HEK293 (cell line): Measurements from ENCODE around the gene ANKRD1.

Experiments
- CTCF ChIA-PET: fragments of 350-600 bp; formaldehyde crosslinking; extraction: SDS; loops from one replicate; lab custom pipeline; 2021; ENCODE audit warnings: antibody characterized with exemption; lab: Yijun Ruan, JAX
- POLR2A ChIA-PET: fragments of 300-600 bp; formaldehyde crosslinking; extraction: SDS; loops from one replicate; lab custom pipeline; 2020; ENCODE audit warnings: antibody characterized with exemption, inconsistent platforms; lab: Yijun Ruan, JAX
- H3K27ac ChIP-seq: fragments of 200-500 bp; sonication (Bioruptor generic); 2 replicates; pipeline ENCODE4 v1.5.1; 2014; ENCODE audit warnings: low read depth, low read length, control low read depth, inconsistent platforms; ENCODE audit errors: extremely low read depth
- H3K36me3 ChIP-seq, 2 experiments: fragments of 200-500 bp in 1 of 2; sonication (Bioruptor generic) in 1 of 2; 1 replicate in 1 of 2; 2 replicates in 1 of 2; pipeline ENCODE4 v1.5.1; 2014 to 2017; ENCODE audit warnings: inconsistent platforms in 2 of 2, low read length in 2 of 2; ENCODE audit not compliant: control insufficient read depth in 2 of 2, insufficient read depth in 1 of 2
- H3K4me1 ChIP-seq: fragments of 200-500 bp; sonication (Bioruptor generic); 2 replicates; pipeline ENCODE4 v1.5.1; 2014; ENCODE audit warnings: mild to moderate bottlenecking, low read length, inconsistent platforms; ENCODE audit not compliant: control insufficient read depth, insufficient read depth
- H3K4me3 ChIP-seq: 2 replicates; pipeline ENCODE4 v1.5.1; 2011; ENCODE audit warnings: low read depth, mild to moderate bottlenecking, control low read depth, low read length, moderate library complexity
- H3K9me3 ChIP-seq: fragments of 200-500 bp; sonication (Bioruptor generic); 2 replicates; pipeline ENCODE4 v1.5.1; 2014; ENCODE audit warnings: low read depth, low read length, inconsistent platforms; ENCODE audit not compliant: control insufficient read depth, insufficient read depth
- GLI2 ChIP-seq: fragments of 450-650 bp; formaldehyde crosslinking; IDR thresholded peaks from 2 replicates; pipeline ENCODE4; 2017; ENCODE audit warnings: missing biosample characterization, missing genetic modification characterization, low read depth, borderline replicate concordance
- HIC1 ChIP-seq: fragments of 450-650 bp; formaldehyde crosslinking; IDR thresholded peaks from 2 replicates; pipeline ENCODE4 v1.5.1; 2016; ENCODE audit warnings: missing biosample characterization, missing genetic modification characterization
- HOXD13 ChIP-seq: sonication (generic); formaldehyde crosslinking; IDR thresholded peaks from 2 replicates; pipeline ENCODE4 v1.8.0; 2022; ENCODE audit warnings: missing genetic modification reagents, borderline replicate concordance
- KLF9 ChIP-seq: fragments of 450-650 bp; formaldehyde crosslinking; IDR thresholded peaks from 2 replicates; pipeline ENCODE4 v1.5.1; 2016; ENCODE audit warnings: missing biosample characterization, missing genetic modification characterization, low read depth
- MEIS1 ChIP-seq: sonication (generic); formaldehyde crosslinking; IDR thresholded peaks from 2 replicates; pipeline ENCODE4 v1.8.1; 2022; ENCODE audit warnings: missing genetic modification reagents, mild to moderate bottlenecking, borderline replicate concordance
- PBX3 ChIP-seq: sonication (generic); formaldehyde crosslinking; IDR thresholded peaks from 2 replicates; pipeline ENCODE4 v1.8.1; 2022; ENCODE audit warnings: mild to moderate bottlenecking, moderate library complexity, missing genetic modification reagents
- SALL2 ChIP-seq: fragments of 450-650 bp; formaldehyde crosslinking; IDR thresholded peaks from 2 replicates; pipeline ENCODE4 v1.5.0; 2017; ENCODE audit warnings: missing biosample characterization, mild to moderate bottlenecking, missing genetic modification characterization, borderline replicate concordance
- SP7 ChIP-seq: fragments of 450-650 bp; formaldehyde crosslinking; IDR thresholded peaks from 2 replicates; pipeline ENCODE4 v1.5.1; 2016; ENCODE audit warnings: missing biosample characterization, missing genetic modification characterization
- ZBTB49 ChIP-seq: fragments of 450-650 bp; formaldehyde crosslinking; IDR thresholded peaks from 2 replicates; pipeline ENCODE4 v1.5.1; 2016; ENCODE audit warnings: missing biosample characterization, missing genetic modification characterization, low read depth
- ZBTB6 ChIP-seq: fragments of 450-650 bp; formaldehyde crosslinking; IDR thresholded peaks from 2 replicates; pipeline ENCODE4 v1.5.1; 2017; ENCODE audit warnings: missing biosample characterization, missing genetic modification characterization
- ZNF112 ChIP-seq: fragments of 450-650 bp; formaldehyde crosslinking; IDR thresholded peaks from 2 replicates; pipeline ENCODE4 v1.5.0; 2017; ENCODE audit warnings: missing biosample characterization, missing genetic modification characterization
- ZNF155 ChIP-seq: fragments of 450-650 bp; formaldehyde crosslinking; IDR thresholded peaks from 2 replicates; pipeline ENCODE4 v1.5.1; 2016; ENCODE audit warnings: missing biosample characterization, missing genetic modification characterization
- ZNF324 ChIP-seq: fragments of 450-650 bp; formaldehyde crosslinking; IDR thresholded peaks from 2 replicates; pipeline ENCODE4 v1.5.1; 2016; ENCODE audit warnings: missing biosample characterization, missing genetic modification characterization
- ZNF394 ChIP-seq: fragments of 450-650 bp; formaldehyde crosslinking; IDR thresholded peaks from 2 replicates; pipeline ENCODE4 v1.5.1; 2016; ENCODE audit warnings: missing biosample characterization, missing genetic modification characterization, mild to moderate bottlenecking, moderate library complexity, borderline replicate concordance
- ZNF426 ChIP-seq: fragments of 450-650 bp; formaldehyde crosslinking; IDR thresholded peaks from 2 replicates; pipeline ENCODE4 v1.5.1; 2017; ENCODE audit warnings: missing biosample characterization, missing genetic modification characterization, mild to moderate bottlenecking, inconsistent platforms, moderate library complexity
- ZNF530 ChIP-seq: fragments of 450-650 bp; formaldehyde crosslinking; IDR thresholded peaks from 2 replicates; pipeline ENCODE4 v1.5.1; 2016; ENCODE audit warnings: low read depth, missing biosample characterization, missing genetic modification characterization
- ZNF558 ChIP-seq: fragments of 450-650 bp; formaldehyde crosslinking; IDR thresholded peaks from 2 replicates; pipeline ENCODE4 v1.5.1; 2016; ENCODE audit warnings: missing biosample characterization, missing genetic modification characterization
- ZNF600 ChIP-seq: fragments of 450-650 bp; formaldehyde crosslinking; IDR thresholded peaks from 2 replicates; pipeline ENCODE4 v1.5.1; 2016; ENCODE audit warnings: missing biosample characterization, missing genetic modification characterization
- ZNF664 ChIP-seq: fragments of 450-650 bp; formaldehyde crosslinking; IDR thresholded peaks from 2 replicates; pipeline ENCODE4 v1.5.1; 2016; ENCODE audit warnings: missing biosample characterization, missing genetic modification characterization
- ZNF777 ChIP-seq: fragments of 450-650 bp; formaldehyde crosslinking; IDR thresholded peaks from 2 replicates; pipeline ENCODE4 v1.5.1; 2017; ENCODE audit warnings: missing biosample characterization, missing genetic modification characterization, borderline replicate concordance
- ZNF843 ChIP-seq: fragments of 450-650 bp; formaldehyde crosslinking; IDR thresholded peaks from 2 replicates; pipeline ENCODE4 v1.5.1; 2016; ENCODE audit warnings: missing biosample characterization, missing genetic modification characterization
- ZSCAN23 ChIP-seq: fragments of 450-650 bp; formaldehyde crosslinking; IDR thresholded peaks from 2 replicates; pipeline ENCODE4 v1.5.1; 2016; ENCODE audit warnings: missing biosample characterization, missing genetic modification characterization

The ANKRD1 gene

GRCh38 chr10:90963331-90963730 lies 42.4 kb upstream of the ANKRD1 start:
- H3K27ac ChIP-seq: no peak overlapping the region
- CTCF ChIA-PET: no interaction called here
- no peak for TF ChIP-seq MEIS1
- TF ChIP-seq ZNF155 (tag by site-specific recombination): no peak
- TF ChIP-seq ZNF777 (tag by site-specific recombination): no peak
- no peak for TF ChIP-seq PBX3
- TF ChIP-seq GLI2 (tag by site-specific recombination): no peak
- no peak for TF ChIP-seq ZSCAN23 (tag by site-specific recombination)
- TF ChIP-seq SP7 (tag by site-specific recombination): no peak
- no peaks in the 10 kb centered on the region for H3K36me3 ChIP-seq
- H3K4me1 ChIP-seq: peaks cover 2% of the 10 kb centered on the region; the same call in 1 of the 2 replicates
- H3K9me3 ChIP-seq: no peaks in the 10 kb centered on the region
- H3K4me3 ChIP-seq: no peak overlapping the region
- POLR2A ChIA-PET: no interaction called here

- ChIA-PET POLR2A (interaction anchor here (1.1 kb wide), 1 partner anchor 40 kb away, joined by 3 read pairs; the partner anchor contains the start of gene ANKRD1), CTCF (interaction anchor here (0.5 to 1.5 kb wide), 3 partner anchors 9 to 102 kb away, joined by 3 to 4 read pairs (median 4); no protein-coding TSS in a partner anchor)
- H3K36me3 ChIP-seq: no peaks in the 10 kb centered on the region
- no peaks in the 10 kb centered on the region for H3K4me1 ChIP-seq
- TF ChIP-seq ZNF558 (tag by site-specific recombination) (no peak), ZNF600 (tag by site-specific recombination) (peak; percentile 59)
- no peak overlapping the region for H3K27ac ChIP-seq
- no peak overlapping the region for H3K4me3 ChIP-seq
- H3K9me3 ChIP-seq: no peaks in the 10 kb centered on the region
Observed at GRCh38 chr10:90960355-90960814, 39.5 kb upstream of the ANKRD1 start.

GRCh38 chr10:90959826-90960225 lies 38.9 kb upstream of the ANKRD1 start:
- TF ChIP-seq SALL2 (tag by site-specific recombination) (no peak), ZNF324 (tag by site-specific recombination) (no peak), ZBTB49 (tag by site-specific recombination) (no peak), ZBTB6 (no peak), ZNF112 (tag by site-specific recombination) (no peak)
- Histone ChIP-seq H3K36me3 (no peaks in the 10 kb centered on the region), H3K9me3 (no peaks in the 10 kb centered on the region), H3K27ac (no peak overlapping the region), H3K4me3 (no peak overlapping the region), H3K4me1 (no peaks in the 10 kb centered on the region)
- POLR2A ChIA-PET: interaction anchor here (1.1 kb wide), 1 partner anchor 39 kb away, joined by 3 read pairs; the partner anchor contains the start of gene ANKRD1
- CTCF ChIA-PET: interaction anchor here (0.7 to 1.5 kb wide), 2 partner anchors 9 to 102 kb away, joined by 4 read pairs; no protein-coding TSS in a partner anchor

- ChIA-PET POLR2A (no interaction called here), CTCF (no interaction called here)
- Histone ChIP-seq H3K27ac (no peak overlapping the region), H3K4me3 (no peak overlapping the region), H3K36me3 (no peaks in the 10 kb centered on the region), H3K4me1 (no peaks in the 10 kb centered on the region), H3K9me3 (no peaks in the 10 kb centered on the region)
- TF ChIP-seq MEIS1 (no peak), ZNF664 (tag by site-specific recombination) (no peak), ZNF530 (no peak), HOXD13 (CRISPR knock-in tag) (no peak), ZNF843 (no peak), ZNF426 (no peak), HIC1 (tag by site-specific recombination) (no peak), KLF9 (tag by site-specific recombination) (no peak), ZNF394 (no peak)
Observed at GRCh38 chr10:90958781-90959180, 37.9 kb upstream of the ANKRD1 start.
